ENCODE results near the gene NID2.

Gene NID2

GRCh38 chr14:52068615-52069306 is at the start of gene NID2:
Gene NID2 (minus strand): TSS chr14:52069059. CDS start chr14:52068994, 65 bp downstream.
- FAIRE-seq, result no peak

- FAIRE-seq, result no peak
Observed at GRCh38 chr14:52117111-52117832, 48.4 kb upstream of the NID2 start.

GRCh38 chr14:52115286-52115685 is 46.4 kb upstream of the NID2 start:
- FAIRE-seq, result no peak

GRCh38 chr14:52112336-52113018 is 43.6 kb upstream of the NID2 start:
- no peak for FAIRE-seq

GRCh38 chr14:52111583-52111982 is 42.7 kb upstream of the NID2 start:
- FAIRE-seq, result no peak

GRCh38 chr14:52110441-52111086 is 41.7 kb upstream of the NID2 start:
- FAIRE-seq, result no peak

GRCh38 chr14:52108823-52109222 is 40.0 kb upstream of the NID2 start:
- no peak for FAIRE-seq

- no peak for FAIRE-seq
Observed at GRCh38 chr14:52106840-52107239, 38.0 kb upstream of the NID2 start.

GRCh38 chr14:52103416-52103815 is 34.6 kb upstream of the NID2 start:
- no peak for FAIRE-seq

- FAIRE-seq, result no peak
Observed at GRCh38 chr14:52095794-52096193, 26.9 kb upstream of the NID2 start.

GRCh38 chr14:52095336-52095735 is 26.5 kb upstream of the NID2 start:
- no peak for FAIRE-seq

- no peak for FAIRE-seq
Observed at GRCh38 chr14:52094546-52095271, 25.9 kb upstream of the NID2 start.

- FAIRE-seq, result no peak
Observed at GRCh38 chr14:52091928-52092327, 23.1 kb upstream of the NID2 start.

GRCh38 chr14:52090936-52091335 is 22.1 kb upstream of the NID2 start:
- FAIRE-seq, result no peak

GRCh38 chr14:52089218-52089617 is 20.4 kb upstream of the NID2 start:
- FAIRE-seq, result no peak

GRCh38 chr14:52086711-52087110 is 17.9 kb upstream of the NID2 start:
- FAIRE-seq, result no peak

GRCh38 chr14:52082903-52083302 is 14.0 kb upstream of the NID2 start:
- FAIRE-seq, result no peak

GRCh38 chr14:52081964-52082363 is 13.1 kb upstream of the NID2 start:
- no peak for FAIRE-seq

- FAIRE-seq, result no peak
Observed at GRCh38 chr14:52080808-52081755, 12.2 kb upstream of the NID2 start.

GRCh38 chr14:52080158-52080800 is 11.4 kb upstream of the NID2 start:
- no peak for FAIRE-seq

All from A204.1 (cell line).